ENCODE measurements around the gene MAPKAPK2. TPM values are rescaled to one million over a fixed set of nuclear protein-coding genes. Genes with fewer than 3 reads are reported as not detected.

The MAPKAPK2 gene
- total RNA-seq, 1 donor from 2014 or later = 77.7 TPM

GRCh38 chr1:206717674-206717989 is 32.9 kb downstream of the MAPKAPK2 start:
- H3K36me3 Mint-ChIP-seq (ENCODE audit: low read depth) = no peaks in the 10 kb centered on the region
- no peak overlapping the region for H3K4me3 Mint-ChIP-seq
- H3K27me3 Mint-ChIP-seq (ENCODE audit: low read depth) = no peaks in the 10 kb centered on the region
- H3K4me1 Mint-ChIP-seq = peaks cover 32% of the 10 kb centered on the region
- H3K9me3 Mint-ChIP-seq = no peaks in the 10 kb centered on the region
- DNase-seq (ENCODE audit: low read depth, low spot score) = no peak
- no peak overlapping the region for H3K27ac Mint-ChIP-seq (ENCODE audit: unreplicated experiment)
- TF ChIP-seq CTCF (conservative IDR thresholded peaks at IDR 0.05) = no peak

- no peaks in the 10 kb centered on the region for H3K36me3 Mint-ChIP-seq (ENCODE audit: low read depth)
- no peak for DNase-seq (ENCODE audit: low read depth, low spot score)
- H3K4me1 Mint-ChIP-seq = peaks cover 27% of the 10 kb centered on the region
- no peaks in the 10 kb centered on the region for H3K27me3 Mint-ChIP-seq (ENCODE audit: low read depth)
- no peak overlapping the region for H3K4me3 Mint-ChIP-seq
- TF ChIP-seq CTCF (conservative IDR thresholded peaks at IDR 0.05) = no peak
- no peaks in the 10 kb centered on the region for H3K9me3 Mint-ChIP-seq
- H3K27ac Mint-ChIP-seq (ENCODE audit: unreplicated experiment) = no peak overlapping the region
Measured at GRCh38 chr1:206719169-206719839, 34.6 kb downstream of the MAPKAPK2 start.

DNA sequence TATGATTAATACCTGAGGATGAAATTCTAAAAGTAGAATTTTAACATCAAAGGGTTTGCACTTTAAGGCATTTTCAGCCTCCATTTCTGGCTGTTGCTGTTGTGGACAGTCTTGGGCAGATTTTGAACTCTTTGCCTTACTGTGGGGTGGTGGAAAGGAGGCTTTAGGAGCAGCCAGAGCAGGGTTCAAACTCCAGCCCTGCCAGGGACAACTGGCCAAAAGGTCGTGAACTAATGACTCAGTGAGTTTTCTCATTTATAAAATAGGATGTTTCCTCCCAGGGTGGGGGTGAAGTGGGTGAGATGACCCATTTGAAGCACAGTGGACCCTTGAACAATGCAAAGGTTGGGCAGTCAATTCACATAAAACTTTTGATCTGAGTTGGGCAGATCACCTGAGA is 36.7 kb downstream of the MAPKAPK2 start:
- peaks cover 19% of the 10 kb centered on the region for H3K4me1 Mint-ChIP-seq
- H3K27me3 Mint-ChIP-seq (ENCODE audit: low read depth) = no peaks in the 10 kb centered on the region
- TF ChIP-seq CTCF (conservative IDR thresholded peaks at IDR 0.05) = no peak
- H3K27ac Mint-ChIP-seq (ENCODE audit: unreplicated experiment) = no peak overlapping the region
- no peak overlapping the region for H3K4me3 Mint-ChIP-seq
- no peaks in the 10 kb centered on the region for H3K36me3 Mint-ChIP-seq (ENCODE audit: low read depth)
- H3K9me3 Mint-ChIP-seq = no peaks in the 10 kb centered on the region
- DNase-seq (ENCODE audit: low read depth, low spot score) = no peak

DNA sequence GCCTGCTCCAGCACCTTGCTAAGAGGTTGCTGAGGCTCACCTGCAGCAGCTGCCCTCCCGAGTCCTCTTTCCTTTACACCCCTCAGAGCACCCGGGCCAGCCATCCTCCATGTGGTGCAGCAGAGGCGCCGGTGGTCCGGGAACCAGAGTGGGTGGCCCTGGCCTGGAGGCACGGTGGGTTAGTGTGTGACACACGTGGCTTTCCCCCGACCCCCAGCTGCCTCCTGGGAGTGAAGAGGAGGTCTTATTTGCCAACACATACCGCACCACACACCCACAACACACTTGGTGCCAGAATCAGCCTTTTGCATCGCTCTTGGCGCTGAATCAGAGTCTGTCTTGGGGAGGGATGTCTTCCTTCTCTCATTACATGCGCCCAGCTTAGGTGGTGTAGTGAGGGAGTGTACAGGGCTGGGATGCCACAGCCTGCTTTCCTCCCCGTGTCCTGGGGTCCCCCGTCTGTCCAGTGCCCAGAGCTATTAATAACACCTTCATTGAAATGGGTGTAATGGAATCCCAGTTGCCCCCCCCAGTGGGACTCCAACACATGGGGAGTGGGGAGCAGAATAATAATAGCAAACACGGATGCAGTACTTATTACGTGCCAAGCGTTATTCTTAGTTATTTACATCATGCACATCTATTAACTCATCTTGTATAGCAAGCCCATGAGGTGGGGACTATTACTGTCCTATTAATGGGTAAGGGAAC is 38.2 kb downstream of the MAPKAPK2 start:
- Mint-ChIP-seq H3K4me3 (no peak overlapping the region), H3K36me3 (ENCODE audit: low read depth) (no peaks in the 10 kb centered on the region), H3K4me1 (peaks cover 16% of the 10 kb centered on the region), H3K27me3 (ENCODE audit: low read depth) (no peaks in the 10 kb centered on the region), H3K27ac (ENCODE audit: unreplicated experiment) (no peak overlapping the region), H3K9me3 (no peaks in the 10 kb centered on the region)
- no peak for TF ChIP-seq CTCF (conservative IDR thresholded peaks at IDR 0.05)
- no peak for DNase-seq (ENCODE audit: low read depth, low spot score)

- no peaks in the 10 kb centered on the region for H3K27me3 Mint-ChIP-seq (ENCODE audit: low read depth)
- no peaks in the 10 kb centered on the region for H3K36me3 Mint-ChIP-seq (ENCODE audit: low read depth)
- TF ChIP-seq CTCF (conservative IDR thresholded peaks at IDR 0.05) = no peak
- no peak overlapping the region for H3K27ac Mint-ChIP-seq (ENCODE audit: unreplicated experiment)
- no peaks in the 10 kb centered on the region for H3K9me3 Mint-ChIP-seq
- H3K4me3 Mint-ChIP-seq = no peak overlapping the region
- peaks cover 16% of the 10 kb centered on the region for H3K4me1 Mint-ChIP-seq
- DNase-seq (ENCODE audit: low read depth, low spot score) = no peak
Measured at GRCh38 chr1:206723462-206723804, 38.7 kb downstream of the MAPKAPK2 start.

Measured in neural crest cell (in vitro differentiated cells).